T-helper 1 cell treated with Interleukin-12 subunit alpha and Interleukin-12 subunit beta and Interleukin-4 antibody, amounts not matched to agents 30 μg/mL and 1 μg/mL, for 36 hours (primary cell): ENCODE data around the gene CPSF3.
"Not testable (repeated sequence)": the region's sequence is repeated elsewhere in the genome, so short reads cannot be mapped to it uniquely, and the experiment has no call there.

Source experiments
- H3K27ac Mint-ChIP-seq: one replicate; pipeline ENCODE4 v1.8.0; 2021; ENCODE audit warnings: mild to moderate bottlenecking, mixed read lengths
- H3K27me3 Mint-ChIP-seq: one replicate; pipeline ENCODE4 v1.8.0; 2021; ENCODE audit warnings: low read depth, mixed read lengths
- H3K36me3 Mint-ChIP-seq: one replicate; pipeline ENCODE4 v1.8.0; 2021; ENCODE audit warnings: low read depth, mixed read lengths
- H3K4me1 Mint-ChIP-seq: one replicate; pipeline ENCODE4 v1.8.0; 2021; ENCODE audit warnings: low read depth, mixed read lengths
- H3K4me3 Mint-ChIP-seq: one replicate; pipeline ENCODE4 v1.8.0; 2021; ENCODE audit warnings: mild to moderate bottlenecking, moderate library complexity, mixed read lengths
- H3K9me3 Mint-ChIP-seq: one replicate; pipeline ENCODE4 v1.8.0; 2021; ENCODE audit warnings: mixed read lengths

Gene CPSF3

DNA sequence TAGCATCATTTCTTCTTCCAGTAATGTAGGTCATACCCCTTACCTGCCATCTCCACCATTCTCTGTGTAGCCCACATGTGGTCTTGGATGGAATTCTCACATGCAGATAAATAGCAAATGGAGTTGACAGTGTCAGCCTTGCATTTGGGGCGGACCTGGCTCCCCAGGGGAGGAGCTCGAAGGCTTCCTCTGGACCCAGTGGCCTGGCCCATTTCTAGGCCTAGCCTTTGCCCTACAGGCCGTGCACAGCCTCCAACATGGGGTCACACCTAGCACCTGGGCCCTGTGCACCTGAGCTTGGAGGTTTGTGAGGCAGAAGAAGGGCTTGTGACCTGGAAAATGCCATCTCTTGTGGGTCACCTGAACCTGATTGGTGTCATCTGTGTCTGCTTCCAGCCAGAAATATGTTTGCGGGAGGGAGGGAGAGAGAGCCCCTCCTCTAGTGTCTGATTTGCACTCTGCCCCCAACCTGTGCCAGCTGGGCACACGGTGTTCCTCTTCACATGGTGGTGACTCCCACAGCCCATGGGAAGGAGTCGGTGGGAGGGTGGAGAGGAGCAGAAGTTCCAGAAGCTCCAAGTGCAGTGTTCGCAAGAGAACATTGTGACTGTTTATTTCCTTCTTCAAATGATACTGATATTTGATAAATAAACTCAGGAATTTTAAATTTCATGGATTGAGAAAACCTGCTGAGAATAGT lies 33.2 kb upstream of the CPSF3 start:
- Mint-ChIP-seq H3K27me3 (no peaks in the 10 kb centered on the region), H3K4me3 (no peak overlapping the region), H3K9me3 (no peaks in the 10 kb centered on the region), H3K27ac (no peak overlapping the region), H3K36me3 (no peaks in the 10 kb centered on the region), H3K4me1 (no peaks in the 10 kb centered on the region)

DNA sequence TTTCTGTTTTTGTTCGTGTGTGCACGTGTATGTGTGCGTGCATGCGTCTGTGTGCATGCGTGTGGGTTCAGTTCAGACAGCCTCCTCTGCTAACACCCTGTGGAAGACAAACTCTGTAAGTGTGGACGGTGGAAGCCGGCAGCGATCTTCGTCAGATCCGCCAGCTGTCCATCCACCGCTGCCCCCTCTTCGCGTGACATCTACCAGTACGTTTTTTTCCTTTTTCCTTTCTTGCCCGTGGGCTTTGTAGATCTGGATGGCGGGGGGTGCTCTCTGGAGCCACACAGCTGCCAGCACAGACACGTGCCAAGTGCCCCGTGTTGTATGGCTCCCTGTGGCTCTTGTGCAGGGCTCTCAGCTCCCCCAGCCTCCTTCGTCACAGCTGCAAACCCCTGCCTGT lies 32.5 kb upstream of the CPSF3 start:
- H3K36me3 Mint-ChIP-seq: no peaks in the 10 kb centered on the region
- no peaks in the 10 kb centered on the region for H3K4me1 Mint-ChIP-seq
- no peaks in the 10 kb centered on the region for H3K27me3 Mint-ChIP-seq
- no peaks in the 10 kb centered on the region for H3K9me3 Mint-ChIP-seq
- H3K27ac Mint-ChIP-seq: no peak overlapping the region
- H3K4me3 Mint-ChIP-seq: no peak overlapping the region

DNA sequence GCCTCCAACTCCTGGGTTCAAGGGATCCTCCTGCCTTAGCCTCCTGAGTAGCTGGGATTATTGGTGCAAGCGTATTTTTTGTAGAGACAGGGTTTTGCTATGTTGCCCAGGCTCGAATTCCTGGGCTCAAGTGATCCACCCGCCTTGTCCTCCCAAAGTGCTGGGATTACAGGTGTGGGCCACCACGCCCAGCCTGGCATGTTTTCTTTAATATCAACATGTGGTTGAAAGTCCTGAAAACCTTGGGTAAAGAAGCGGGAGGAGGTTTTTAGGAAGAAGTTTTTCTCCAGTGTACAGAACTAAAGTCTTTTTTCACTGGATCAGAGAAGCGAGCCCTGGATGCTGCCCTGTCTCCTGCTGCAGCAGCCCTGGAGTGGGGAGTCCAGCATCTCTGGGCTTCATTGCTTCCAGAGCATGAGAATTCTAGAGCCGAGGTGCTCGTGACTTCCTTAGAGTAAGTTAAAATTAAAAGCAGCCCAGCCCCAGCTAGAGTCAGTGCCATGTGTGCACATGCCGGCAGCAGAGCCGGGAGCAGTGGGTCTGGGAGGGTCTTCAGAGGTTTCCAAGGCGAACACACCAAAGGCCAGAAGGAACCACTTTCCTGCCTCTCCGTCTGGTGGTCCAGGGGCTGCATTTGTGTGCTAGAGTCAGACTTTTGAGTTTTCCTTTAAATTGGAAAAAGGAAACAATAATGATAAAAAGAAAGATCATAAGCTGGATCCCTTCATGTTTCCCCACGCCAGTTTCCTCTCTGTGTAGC lies 31.3 kb upstream of the CPSF3 start:
- Mint-ChIP-seq H3K27ac (no peak overlapping the region), H3K4me1 (no peaks in the 10 kb centered on the region), H3K36me3 (no peaks in the 10 kb centered on the region), H3K27me3 (no peaks in the 10 kb centered on the region), H3K9me3 (no peaks in the 10 kb centered on the region), H3K4me3 (no peak overlapping the region)

DNA sequence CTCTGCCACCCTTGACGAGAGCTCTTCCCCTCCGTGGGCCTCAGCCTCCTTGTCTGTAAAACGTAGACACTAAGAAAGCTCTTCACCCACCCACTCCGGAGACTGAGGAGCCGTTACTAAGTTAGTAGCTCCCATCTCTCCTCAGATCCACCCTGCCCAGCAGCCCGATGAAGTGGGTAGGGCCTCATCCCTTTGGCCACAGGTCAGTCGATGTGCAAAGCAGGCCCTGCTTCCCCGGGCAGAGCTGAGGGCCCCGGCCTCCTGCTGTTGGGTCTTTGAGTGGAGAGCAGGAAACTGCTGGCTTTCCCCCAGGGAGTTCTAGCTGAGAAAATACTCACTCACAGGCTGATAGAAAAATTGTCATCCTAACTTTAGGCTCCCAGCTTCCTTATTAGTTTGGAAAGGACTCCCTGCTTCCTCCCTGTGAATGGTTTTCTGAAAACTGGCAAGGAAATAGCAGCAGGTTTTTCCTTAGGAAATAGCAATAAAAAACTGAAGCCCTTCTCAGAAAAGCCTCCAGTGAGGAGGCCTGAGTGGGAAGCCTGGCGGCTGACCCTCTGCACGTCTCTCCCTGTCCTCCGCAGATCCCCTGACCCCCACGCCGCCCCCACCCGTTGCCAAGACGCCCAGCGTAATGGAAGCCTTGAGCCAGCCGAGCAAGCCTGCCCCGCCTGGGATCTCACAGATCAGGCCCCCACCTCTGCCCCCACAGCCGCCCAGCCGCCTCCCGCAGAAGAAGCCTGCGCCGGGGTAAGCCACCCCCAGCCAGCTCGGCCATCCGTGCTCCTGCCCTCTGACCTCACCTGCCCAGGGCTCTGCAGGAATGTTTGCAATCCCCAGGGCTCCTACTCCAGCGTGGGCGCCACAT lies 30.3 kb upstream of the CPSF3 start:
- no peak overlapping the region for H3K27ac Mint-ChIP-seq
- H3K9me3 Mint-ChIP-seq: no peaks in the 10 kb centered on the region
- no peaks in the 10 kb centered on the region for H3K4me1 Mint-ChIP-seq
- H3K36me3 Mint-ChIP-seq: no peaks in the 10 kb centered on the region
- H3K27me3 Mint-ChIP-seq: no peaks in the 10 kb centered on the region
- no peak overlapping the region for H3K4me3 Mint-ChIP-seq

DNA sequence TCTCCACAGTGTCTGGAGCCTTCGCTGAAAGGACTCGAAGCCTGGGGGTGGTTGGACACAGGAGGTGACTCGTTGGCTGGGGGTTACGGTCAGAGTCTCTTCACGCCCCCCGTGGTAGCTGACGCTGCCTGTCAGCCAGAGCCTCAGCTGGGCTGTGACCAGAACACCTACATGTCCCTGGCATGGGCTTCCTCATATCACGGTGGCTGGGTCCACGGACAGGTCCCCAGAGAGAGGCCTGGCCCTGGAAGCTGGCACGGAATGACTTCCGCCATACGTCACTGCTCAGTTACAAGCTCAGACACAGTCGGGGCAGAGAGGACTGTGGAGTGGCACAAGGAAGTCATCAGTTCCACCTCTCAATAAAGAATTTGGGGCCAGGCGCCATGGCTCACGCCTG lies 28.6 kb upstream of the CPSF3 start:
- no peak overlapping the region for H3K4me3 Mint-ChIP-seq
- H3K4me1 Mint-ChIP-seq: no peaks in the 10 kb centered on the region
- H3K27me3 Mint-ChIP-seq: no peaks in the 10 kb centered on the region
- no peaks in the 10 kb centered on the region for H3K9me3 Mint-ChIP-seq
- no peaks in the 10 kb centered on the region for H3K36me3 Mint-ChIP-seq
- no peak overlapping the region for H3K27ac Mint-ChIP-seq

DNA sequence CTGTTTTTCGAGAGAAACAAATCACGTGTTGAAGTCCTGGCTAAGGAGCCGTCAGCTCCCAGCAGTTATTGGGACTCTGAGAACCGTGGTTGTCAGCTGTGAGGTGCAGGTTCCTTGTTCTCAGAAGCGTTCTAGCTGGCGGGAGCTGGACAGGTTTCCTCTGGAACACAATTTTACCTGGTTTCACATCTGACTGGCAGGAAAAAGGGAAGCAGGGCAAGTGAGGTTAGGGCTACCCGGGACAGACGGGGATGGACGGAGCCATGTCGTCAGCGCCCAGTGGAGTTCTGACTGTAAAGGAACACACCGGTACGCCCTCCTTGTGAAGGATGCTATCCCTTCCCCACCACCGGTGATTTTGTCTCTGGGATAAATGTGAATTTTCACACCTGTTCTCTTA lies 26.3 kb upstream of the CPSF3 start:
- Mint-ChIP-seq H3K36me3 (no peaks in the 10 kb centered on the region), H3K27me3 (no peaks in the 10 kb centered on the region), H3K4me3 (no peak overlapping the region), H3K4me1 (no peaks in the 10 kb centered on the region), H3K9me3 (no peaks in the 10 kb centered on the region), H3K27ac (no peak overlapping the region)

DNA sequence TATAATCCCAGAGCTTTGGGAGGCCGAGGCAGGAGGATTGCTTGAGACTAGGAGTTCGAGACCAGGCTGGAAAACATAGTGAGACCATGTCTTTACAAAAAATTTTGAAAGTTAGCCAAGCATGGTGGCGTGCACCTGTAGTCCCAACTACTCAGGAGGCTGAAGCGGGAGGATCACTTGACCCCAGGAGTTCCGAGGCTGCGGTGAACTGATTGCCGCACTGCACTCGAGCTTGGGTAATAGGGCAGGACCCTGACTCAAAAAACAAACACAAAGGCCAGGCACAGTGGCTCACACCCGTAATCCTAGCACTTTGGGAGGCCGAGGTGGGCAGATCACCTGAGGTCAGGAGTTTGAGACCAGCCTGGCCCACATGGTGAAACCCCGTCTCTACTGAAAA lies 25.2 kb upstream of the CPSF3 start:
- not testable (repeated sequence) for H3K9me3 Mint-ChIP-seq, H3K36me3 Mint-ChIP-seq, H3K4me1 Mint-ChIP-seq, H3K27ac Mint-ChIP-seq, H3K27me3 Mint-ChIP-seq, H3K4me3 Mint-ChIP-seq

DNA sequence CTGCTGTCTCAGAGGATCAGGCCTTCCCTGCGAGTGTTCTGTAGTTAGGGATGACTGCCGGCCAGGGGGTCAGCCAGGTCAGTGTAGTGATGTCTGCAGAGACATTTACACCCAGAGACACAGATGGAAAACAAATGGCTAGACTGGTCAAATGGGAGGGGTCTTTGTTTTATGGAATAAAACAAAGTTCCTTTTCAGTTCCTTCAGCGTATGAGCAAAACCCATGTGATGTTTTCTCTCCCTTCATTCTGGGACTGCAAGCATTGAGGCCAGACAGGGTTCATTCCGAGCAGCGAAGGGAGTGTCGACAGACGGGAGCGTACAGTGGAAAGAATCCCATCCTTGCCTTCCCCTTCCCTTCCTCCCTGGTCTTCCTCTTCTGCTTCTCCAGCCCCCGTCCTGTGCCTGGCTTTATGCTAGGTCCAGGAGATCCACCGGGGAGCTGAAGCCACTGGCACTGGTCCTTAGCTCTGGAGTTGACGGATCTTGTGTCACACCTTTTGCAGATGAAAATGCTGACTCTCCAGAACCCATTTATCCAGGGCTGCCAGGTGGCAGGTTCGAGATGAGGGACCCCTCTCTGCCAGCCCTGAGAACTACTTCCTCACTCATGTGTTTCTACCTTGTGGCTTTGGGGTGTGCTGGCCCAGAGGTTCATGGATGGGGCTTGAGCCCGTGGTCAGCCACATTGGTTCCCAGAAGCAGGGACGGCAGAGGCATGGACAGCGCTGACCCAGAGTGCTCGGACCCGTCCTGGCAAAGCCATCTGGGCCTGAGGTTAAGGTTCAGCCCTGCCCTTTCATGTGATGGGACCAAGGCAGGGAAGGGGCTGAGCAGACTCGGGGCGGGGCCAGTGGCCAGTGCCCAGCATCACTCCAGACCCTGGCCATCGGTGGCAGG lies 24.3 kb upstream of the CPSF3 start:
- no peaks in the 10 kb centered on the region for H3K27me3 Mint-ChIP-seq
- no peaks in the 10 kb centered on the region for H3K4me1 Mint-ChIP-seq
- H3K4me3 Mint-ChIP-seq: no peak overlapping the region
- no peak overlapping the region for H3K27ac Mint-ChIP-seq
- H3K36me3 Mint-ChIP-seq: no peaks in the 10 kb centered on the region
- no peaks in the 10 kb centered on the region for H3K9me3 Mint-ChIP-seq

DNA sequence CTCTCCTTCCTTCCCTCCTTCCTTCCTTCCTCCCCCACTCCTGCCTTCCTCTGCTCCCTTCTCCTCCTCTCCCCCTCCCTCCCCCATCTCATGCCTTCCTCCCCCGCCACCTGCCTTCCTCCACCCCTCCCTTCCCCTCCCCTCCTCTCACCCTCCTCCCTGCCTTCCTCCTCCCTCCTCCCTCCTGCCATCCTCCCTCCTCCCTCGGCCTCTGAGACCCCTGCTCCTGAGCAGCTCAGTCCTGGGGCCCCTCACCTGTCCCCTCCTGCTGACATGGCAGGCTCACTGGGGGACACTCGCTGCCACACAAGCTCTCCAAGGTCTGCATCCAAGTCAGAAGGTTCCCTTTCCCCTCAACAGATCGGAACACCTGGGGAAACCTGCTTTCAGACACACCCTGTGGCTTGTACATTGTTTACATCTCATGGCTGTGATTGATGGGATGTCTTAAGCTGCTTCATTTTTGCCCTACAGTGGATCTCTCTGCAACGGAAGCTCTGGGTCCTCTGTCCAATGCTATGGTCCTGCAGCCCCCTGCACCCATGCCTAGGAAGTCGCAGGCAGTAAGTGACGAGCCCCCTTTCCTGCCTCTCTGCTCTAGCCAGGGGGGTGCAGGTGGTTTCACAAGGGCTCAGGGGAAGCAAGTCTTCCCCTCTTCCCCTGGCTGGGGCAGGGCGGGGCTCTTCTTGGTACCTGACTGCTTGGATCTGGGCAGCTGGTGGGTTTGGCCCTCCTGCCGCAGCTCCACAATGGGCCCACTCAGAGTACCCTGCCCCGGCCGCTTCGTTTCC lies 23.0 kb upstream of the CPSF3 start:
- Mint-ChIP-seq H3K27ac (no peak overlapping the region), H3K27me3 (no peaks in the 10 kb centered on the region), H3K36me3 (no peaks in the 10 kb centered on the region), H3K4me1 (no peaks in the 10 kb centered on the region), H3K4me3 (no peak overlapping the region), H3K9me3 (no peaks in the 10 kb centered on the region)

DNA sequence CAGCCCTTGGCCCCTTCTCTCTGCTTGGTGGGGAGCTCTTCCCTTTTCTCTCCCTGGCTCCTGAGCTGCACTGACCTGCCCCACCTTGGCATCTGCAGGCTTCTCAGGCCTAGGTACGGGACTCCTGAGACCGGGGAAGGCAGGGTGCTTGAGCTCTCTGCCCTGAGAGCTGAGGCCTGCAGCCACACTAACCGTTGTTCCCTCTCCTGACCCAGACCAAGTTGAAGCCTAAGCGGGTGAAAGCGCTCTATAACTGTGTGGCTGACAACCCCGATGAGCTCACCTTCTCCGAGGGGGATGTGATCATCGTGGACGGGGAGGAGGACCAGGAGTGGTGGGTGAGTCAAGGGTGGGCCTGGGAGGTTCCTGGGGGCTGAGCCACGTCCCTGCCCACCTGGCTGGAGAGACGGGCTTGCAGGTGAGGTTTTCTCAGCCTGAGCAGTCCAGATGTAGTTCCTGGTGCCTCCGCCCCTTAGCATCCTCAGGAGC lies 22.4 kb upstream of the CPSF3 start:
- Mint-ChIP-seq H3K27ac (no peak overlapping the region), H3K9me3 (no peaks in the 10 kb centered on the region), H3K36me3 (no peaks in the 10 kb centered on the region), H3K4me3 (no peak overlapping the region), H3K4me1 (no peaks in the 10 kb centered on the region), H3K27me3 (no peaks in the 10 kb centered on the region)

DNA sequence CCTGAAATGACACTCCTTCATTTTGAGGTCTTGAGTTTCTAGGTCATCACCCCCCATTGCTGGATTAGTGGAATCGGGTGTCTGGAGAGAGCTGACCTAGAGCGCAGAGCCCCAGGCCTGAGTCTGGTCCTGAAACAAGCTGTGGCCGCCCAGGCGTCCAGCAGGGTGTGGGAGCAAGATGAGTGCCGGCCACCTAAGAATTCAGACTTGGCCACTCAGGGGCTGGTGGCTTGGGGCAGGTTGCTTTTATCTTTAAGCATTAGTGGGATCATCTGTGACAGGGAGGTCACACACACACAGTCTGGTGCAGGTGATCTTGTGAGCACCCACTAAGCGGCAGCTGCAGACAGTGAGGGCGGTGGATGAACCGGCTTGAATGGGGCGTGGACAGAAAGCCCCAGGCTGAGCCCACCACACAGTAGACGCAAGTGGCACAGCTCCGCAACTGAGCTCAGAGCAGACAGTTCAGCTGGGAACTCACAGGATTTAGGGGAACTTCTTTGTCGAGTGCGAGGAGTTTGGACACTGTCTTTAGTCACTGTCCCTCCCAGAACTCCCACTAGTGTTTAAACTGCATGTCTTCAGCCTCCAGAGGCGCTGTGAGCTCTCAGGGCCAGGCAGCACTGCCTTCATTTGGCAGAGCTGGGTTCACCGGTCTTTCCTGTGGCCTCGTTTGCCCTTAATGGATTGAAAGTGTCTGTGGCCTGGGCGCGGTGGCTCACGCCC lies 21.6 kb upstream of the CPSF3 start:
- Mint-ChIP-seq H3K4me1 (no peaks in the 10 kb centered on the region), H3K27me3 (no peaks in the 10 kb centered on the region), H3K27ac (no peak overlapping the region), H3K36me3 (peaks cover 4% of the 10 kb centered on the region), H3K4me3 (no peak overlapping the region), H3K9me3 (no peaks in the 10 kb centered on the region)

DNA sequence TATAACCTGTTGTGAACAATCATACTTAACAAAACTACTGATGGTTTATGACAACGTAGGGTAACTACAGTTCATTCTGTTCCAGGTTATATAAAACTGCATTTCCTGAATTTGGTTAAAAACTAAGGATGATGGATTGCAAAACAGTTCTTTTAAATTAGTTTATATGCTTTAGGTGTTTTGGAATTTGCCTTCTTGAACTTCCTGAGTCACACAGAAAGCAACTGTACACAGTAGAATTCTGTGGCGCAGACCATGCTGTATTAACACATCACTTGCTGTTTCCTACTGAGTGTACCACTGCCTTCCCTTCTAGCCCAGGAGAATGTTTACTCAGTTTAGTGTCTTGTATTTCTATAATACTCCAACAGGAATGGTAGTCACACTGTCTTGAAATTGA lies 19.5 kb upstream of the CPSF3 start:
- H3K27ac Mint-ChIP-seq: no peak overlapping the region
- H3K4me1 Mint-ChIP-seq: no peaks in the 10 kb centered on the region
- no peaks in the 10 kb centered on the region for H3K9me3 Mint-ChIP-seq
- H3K36me3 Mint-ChIP-seq: peaks cover 14% of the 10 kb centered on the region
- H3K27me3 Mint-ChIP-seq: no peaks in the 10 kb centered on the region
- H3K4me3 Mint-ChIP-seq: no peak overlapping the region

DNA sequence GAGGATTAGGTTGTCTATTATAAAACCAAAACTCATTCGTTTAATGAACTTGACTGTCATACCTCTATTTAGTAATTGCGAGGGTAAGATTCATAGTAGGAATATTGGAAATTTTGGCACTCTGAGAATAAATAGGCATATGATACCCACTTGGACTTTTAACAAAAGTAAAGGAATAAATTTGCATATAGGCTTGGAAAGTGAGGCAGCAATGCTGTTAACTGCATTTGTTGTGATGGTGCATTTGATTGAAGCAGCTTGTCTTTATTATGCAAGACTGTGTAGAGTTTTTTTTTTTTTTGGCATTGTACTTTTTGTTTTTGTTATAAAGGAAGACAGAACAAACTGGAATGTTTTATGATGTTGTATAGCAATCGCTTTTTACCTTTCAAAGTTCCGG lies 19.0 kb upstream of the CPSF3 start:
- H3K27ac Mint-ChIP-seq: no peak overlapping the region
- peaks cover 15% of the 10 kb centered on the region for H3K36me3 Mint-ChIP-seq
- H3K9me3 Mint-ChIP-seq: no peaks in the 10 kb centered on the region
- no peak overlapping the region for H3K4me3 Mint-ChIP-seq
- H3K27me3 Mint-ChIP-seq: no peaks in the 10 kb centered on the region
- H3K4me1 Mint-ChIP-seq: peaks cover 1% of the 10 kb centered on the region
